ENCODE measurements around the gene ISG15.
"Not testable (repeated sequence)": the region's sequence is repeated elsewhere in the genome, so short reads cannot be mapped to it uniquely, and the experiment has no call there.

The ISG15 gene

GRCh38 chr1:1046767-1047166, 33.5 kb downstream of the ISG15 start:
- no peak for DNase-seq

DNA sequence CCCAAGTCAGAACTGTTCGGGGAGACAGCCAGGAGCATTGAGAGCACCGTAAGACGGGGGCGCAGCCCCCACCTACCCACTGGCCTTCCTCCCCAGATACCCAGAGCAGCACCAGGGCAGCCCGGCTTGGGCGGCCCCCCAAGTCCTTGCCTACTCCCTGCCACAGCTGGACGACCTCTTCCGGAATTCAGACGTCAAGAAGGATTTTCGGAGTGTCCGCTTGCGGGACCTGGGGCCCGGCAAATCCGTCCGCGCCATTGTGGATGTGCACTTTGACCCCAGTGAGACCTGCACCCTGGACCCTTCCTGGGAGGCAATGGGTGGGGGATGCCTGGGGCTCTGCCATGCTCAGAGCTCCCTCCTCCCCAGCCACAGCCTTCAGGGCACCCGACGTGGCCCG, 34.1 kb downstream of the ISG15 start:
- DNase-seq, result no peak

DNA sequence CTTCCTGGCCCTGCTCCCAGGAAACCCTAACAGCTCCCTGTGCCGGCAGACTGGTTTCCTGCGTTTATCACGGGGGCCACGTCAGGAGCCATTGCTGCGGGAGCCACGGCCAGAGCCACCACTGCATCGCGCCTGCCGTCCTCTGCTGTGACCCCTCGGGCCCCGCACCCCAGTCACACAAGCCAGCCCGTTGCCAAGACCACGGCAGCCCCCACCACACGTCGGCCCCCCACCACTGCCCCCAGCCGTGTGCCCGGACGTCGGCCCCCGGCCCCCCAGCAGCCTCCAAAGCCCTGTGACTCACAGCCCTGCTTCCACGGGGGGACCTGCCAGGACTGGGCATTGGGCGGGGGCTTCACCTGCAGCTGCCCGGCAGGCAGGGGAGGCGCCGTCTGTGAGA, 34.7 kb downstream of the ISG15 start:
- no peak for DNase-seq

- DNase-seq, result no peak
These were observed 35.5 kb downstream of the ISG15 start for GRCh38 chr1:1048765-1049164.

- no peak for DNase-seq
These were observed 36.2 kb downstream of the ISG15 start for GRCh38 chr1:1049318-1050165.

- no peak for DNase-seq
These were observed 37.3 kb downstream of the ISG15 start for GRCh38 chr1:1050577-1051052.

DNA sequence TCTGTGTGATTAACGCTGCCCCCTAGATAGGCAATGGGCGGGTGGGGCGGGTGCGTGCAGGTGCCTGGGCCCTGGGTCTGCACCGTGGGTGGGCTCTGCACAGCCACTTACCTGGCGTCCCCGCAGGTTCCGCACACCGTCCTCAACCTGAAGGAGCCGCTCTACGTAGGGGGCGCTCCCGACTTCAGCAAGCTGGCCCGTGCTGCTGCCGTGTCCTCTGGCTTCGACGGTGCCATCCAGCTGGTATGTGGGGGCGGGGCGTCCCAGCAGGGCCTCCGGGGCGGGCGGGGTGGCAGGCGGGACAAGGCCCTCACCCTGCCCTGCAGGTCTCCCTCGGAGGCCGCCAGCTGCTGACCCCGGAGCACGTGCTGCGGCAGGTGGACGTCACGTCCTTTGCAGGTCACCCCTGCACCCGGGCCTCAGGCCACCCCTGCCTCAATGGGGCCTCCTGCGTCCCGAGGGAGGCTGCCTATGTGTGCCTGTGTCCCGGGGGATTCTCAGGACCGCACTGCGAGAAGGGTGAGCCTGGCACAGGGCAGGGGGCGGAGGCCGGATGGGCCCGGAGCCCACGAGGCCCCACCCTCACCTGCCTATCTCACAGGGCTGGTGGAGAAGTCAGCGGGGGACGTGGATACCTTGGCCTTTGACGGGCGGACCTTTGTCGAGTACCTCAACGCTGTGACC, 38.0 kb downstream of the ISG15 start:
- DNase-seq, result no peak

GRCh38 chr1:1052003-1052840, 38.9 kb downstream of the ISG15 start:
- DNase-seq, result no peak

DNA sequence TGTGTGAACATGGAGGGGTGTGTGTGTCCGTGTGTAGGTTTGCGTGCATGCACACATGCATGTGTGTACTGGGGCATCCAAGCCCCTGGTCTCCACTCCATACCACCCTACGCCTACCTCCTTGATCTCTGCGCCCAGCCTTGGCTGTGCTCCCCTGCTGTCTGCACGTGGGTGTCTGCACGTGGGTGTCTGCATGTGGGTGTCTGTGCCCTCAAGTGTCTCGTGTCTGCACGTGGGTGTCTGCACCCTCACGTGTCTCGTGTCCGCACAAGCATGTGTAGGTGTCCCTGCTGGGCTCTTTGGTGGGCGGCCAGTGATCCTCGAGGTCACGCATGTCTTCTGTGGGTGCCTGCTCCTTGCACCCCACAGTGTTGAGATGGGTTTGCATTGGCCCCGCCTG, 39.7 kb downstream of the ISG15 start:
- no peak for DNase-seq

GRCh38 chr1:1053682-1054081, 40.4 kb downstream of the ISG15 start:
- no peak for DNase-seq

- no peak for DNase-seq
These were observed 40.9 kb downstream of the ISG15 start for GRCh38 chr1:1054099-1054700.

GRCh38 chr1:1054971-1055370, 41.7 kb downstream of the ISG15 start:
- no peak for DNase-seq

DNA sequence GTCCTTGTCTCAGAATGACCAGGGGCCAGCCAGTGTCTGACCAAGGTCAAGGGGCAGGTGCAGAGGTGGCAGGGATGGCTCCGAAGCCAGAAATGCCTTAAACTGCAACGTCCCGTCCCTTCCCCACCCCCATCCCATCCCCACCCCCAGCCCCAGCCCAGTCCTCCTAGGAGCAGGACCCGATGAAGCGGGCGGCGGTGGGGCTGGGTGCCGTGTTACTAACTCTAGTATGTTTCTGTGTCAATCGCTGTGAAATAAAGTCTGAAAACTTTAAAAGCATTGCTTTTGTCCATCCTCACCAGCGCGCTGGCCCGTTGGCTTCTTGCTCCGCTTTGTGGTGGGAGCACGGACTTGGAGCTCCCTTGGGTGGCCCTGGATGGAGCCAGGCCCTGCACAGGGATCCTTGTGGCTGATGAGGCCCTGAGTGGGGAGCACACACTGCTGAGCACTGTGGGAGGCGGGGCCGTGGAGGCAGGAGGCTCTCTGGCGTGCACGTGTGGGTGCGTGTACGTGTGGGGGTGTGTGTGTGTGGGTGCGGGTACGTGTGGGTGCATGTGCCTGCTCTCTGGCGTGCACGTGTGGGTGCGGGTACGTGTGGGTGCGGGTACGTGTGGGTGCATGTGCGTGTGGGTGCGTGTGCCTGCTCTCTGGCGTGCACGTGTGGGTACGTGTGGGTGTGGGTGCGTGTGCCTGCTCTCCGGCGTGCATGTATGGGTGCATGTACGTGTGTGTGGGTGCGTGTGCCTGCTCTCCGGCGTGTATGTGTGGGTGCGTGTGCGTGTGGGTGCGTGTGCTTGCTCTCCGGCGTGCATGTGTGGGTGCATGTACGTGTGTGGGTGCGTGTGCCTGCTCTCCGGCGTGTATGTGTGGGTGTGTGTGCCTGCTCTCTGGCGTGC, 42.8 kb downstream of the ISG15 start:
- DNase-seq, result no peak

- DNase-seq, result not testable (repeated sequence)
These were observed 44.4 kb downstream of the ISG15 start for GRCh38 chr1:1057769-1058087.

DNA sequence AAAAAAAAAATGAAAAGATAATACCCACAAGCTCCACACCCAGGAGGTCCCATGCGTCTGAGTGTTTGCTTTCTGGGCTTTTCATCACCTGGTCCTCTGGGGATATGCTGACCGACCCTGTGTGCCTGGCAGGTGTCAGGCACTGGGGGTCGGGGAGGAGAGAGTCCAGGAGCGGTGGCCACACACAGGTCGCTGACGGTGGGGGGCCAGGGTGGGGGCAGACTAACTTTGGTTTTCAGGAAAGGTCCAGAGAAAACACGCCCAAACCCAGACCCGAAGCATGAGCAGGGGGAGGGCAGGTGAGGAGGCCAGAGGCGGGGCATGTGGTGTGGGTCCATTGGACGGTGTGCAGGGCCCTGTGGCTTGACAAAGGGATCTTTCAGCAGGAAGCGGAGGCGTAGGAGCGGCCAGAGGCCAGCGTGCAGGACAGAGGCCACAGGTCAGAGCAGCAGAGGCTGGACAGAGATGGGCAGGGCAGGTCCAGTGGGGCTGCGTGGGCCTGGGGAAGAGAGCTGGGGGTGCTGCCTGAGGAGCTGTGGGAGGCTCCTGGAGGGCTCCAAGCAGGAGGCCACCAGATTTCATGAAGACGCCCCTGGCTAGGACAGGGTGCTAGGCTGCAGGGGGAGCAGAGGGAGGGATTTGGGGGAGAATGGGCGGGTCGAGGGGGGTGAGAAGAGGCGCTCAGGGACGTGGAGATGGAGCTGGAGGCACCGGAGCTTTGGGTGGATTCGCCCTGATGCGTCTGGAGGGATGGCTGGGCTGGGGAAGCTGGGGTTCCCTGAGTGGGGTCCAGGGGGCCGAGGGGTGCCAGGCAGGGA, 45.0 kb downstream of the ISG15 start:
- DNase-seq, result no peak

- peak in 1 of 2 donors; percentile 23 for DNase-seq
These were observed 45.7 kb downstream of the ISG15 start for GRCh38 chr1:1058921-1059493.

DNA sequence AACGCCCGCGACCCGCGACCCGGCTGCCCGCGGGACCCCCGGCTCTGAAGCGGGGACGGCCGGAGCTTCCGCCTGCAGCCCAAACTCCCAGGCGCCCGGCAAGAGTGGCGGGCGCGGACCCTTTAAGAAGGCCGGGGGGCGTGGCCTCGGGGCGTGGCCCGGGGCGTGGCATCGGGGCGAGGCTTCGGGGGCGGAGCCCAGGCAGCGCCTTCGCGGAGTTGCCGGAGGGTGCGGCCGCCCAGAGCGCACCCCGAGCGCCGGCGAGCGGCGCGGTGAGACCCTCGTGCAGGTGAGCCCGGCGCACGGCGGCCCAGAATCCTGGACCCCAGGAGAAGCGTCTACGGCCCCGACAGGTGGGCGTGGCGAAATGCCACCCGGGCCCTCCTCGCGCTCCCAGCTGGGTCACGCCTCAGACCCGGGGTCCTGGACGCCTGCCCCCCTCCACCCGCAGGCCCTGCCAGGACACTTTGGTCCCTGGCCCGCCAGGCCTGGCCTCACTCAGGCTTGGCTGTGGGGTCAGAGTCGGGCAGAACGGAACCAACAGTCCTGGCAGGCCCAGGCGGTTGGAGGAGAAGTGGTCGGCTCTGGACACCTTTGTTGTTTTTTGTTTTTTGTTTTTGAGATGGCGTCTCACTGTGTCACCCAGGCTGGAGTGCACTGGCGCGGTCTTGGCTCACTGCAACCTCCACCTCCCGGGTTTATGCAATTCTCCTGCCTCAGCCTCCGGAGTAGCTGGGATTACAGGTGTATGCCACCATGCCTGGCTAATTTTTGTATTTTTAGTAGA, 46.4 kb downstream of the ISG15 start:
- DNase-seq, result peak; percentile 90 to 91

- no peak for DNase-seq
These were observed 47.1 kb downstream of the ISG15 start for GRCh38 chr1:1060281-1061000.

GRCh38 chr1:1061682-1062345, 48.5 kb downstream of the ISG15 start:
- DNase-seq, result no peak
